Body of pancreas (tissue), 4 donors: ENCODE measurements around the gene SORCS1. TPM values are rescaled to one million over a fixed set of nuclear protein-coding genes. Genes with fewer than 3 reads are reported as not detected.

Experiments
- ATAC-seq: fragments of 150-250 bp; one replicate; pipeline ENCODE4 v1.9.1; 2016
- DNase-seq, 4 donors: peaks; one replicate each; pipeline ENCODE4 v3.0.0-alpha.2; 2019
- H3K27ac ChIP-seq, 4 donors: fragments of 200-600 bp; sonication (generic); 1 replicate in 3 of 4; 2 replicates in 1 of 4; pipeline versions ENCODE4 v1.5.1 to v1.6.1; 2016 to 2019; ENCODE audit warnings: mild to moderate bottlenecking in 1 of 4, mixed read lengths in 1 of 4, moderate library complexity in 1 of 4
- H3K27me3 ChIP-seq, 2 donors: fragments of 200-600 bp; sonication (generic); one replicate each; pipeline ENCODE4 v1.6.0; 2016; ENCODE audit warnings: mild to moderate bottlenecking in 1 of 2
- H3K36me3 ChIP-seq, 2 donors: fragments of 200-600 bp; sonication (generic); replicated peaks in 1 of 2; 2 replicates each; pipeline ENCODE4 v1.5.1; 2016; ENCODE audit warnings: low read depth in 2 of 2; ENCODE audit not compliant: insufficient read depth in 1 of 2
- H3K4me1 ChIP-seq: fragments of 200-600 bp; sonication (generic); one replicate; pipeline ENCODE4 v1.6.0; 2016
- H3K4me3 ChIP-seq, 2 donors: fragments of 200-600 bp; sonication (generic); 1 replicate in 1 of 2; 2 replicates in 1 of 2; pipeline ENCODE4 v1.5.1; 2016 to 2019
- H3K9me3 ChIP-seq, 3 donors: fragments of 200-600 bp; sonication (generic); 1 replicate in 2 of 3; 2 replicates in 1 of 3; pipeline ENCODE4 v1.5.1; 2016
- CTCF ChIP-seq, 7 experiments: fragments of 450-650 bp in 4 of 7; fragments of 200-600 bp in 3 of 7; sonication (generic) in 3 of 7; IDR thresholded peaks; one replicate each; pipeline ENCODE4 v1.5.1; 2016 to 2019; ENCODE audit warnings: antibody characterized with exemption in 7 of 7
- POLR2A ChIP-seq, 3 donors: fragments of 450-650 bp; IDR thresholded peaks; one replicate each; pipeline ENCODE4 v1.6.1; 2016; ENCODE audit warnings: antibody characterized with exemption in 3 of 3, mild to moderate bottlenecking in 2 of 3
- WGBS, 2 donors: methylation state at CpG; one replicate each; pipeline ENCODE4 v1.1.5; 2017; 5-methylcytosine and 5-hydroxymethylcytosine counted together
- intact Hi-C: fragments of 100-400 bp; cut with DNase I; formaldehyde crosslinking; loops from one replicate; pipeline ENCODE4 v1.15.1; 2023
- total RNA-seq, 2 donors: library from RNA; depleted of rRNA; stranded (reverse); fragments of >200 nt; gene quantifications; one replicate each; pipeline ENCODE4 v1.1.0, GENCODE V29; 2016

SORCS1 gene
- total RNA-seq, 2 donors from 2014 or later = 1.3 to 6.0 TPM

GRCh38 chr10:107072786-107073185 lies 91.7 kb downstream of the SORCS1 start:
- intact Hi-C loops = no loop called here
- Histone ChIP-seq H3K4me3 (no peak overlapping the region), H3K9me3 (no peaks in the 10 kb centered on the region), H3K36me3 (no peaks in the 10 kb centered on the region), H3K27ac (peak overlapping the region in 1 of 4 donors; percentile 5), H3K27me3 (no peaks in the 10 kb centered on the region), H3K4me1 (no peaks in the 10 kb centered on the region)
- DNase-seq (peak in 1 of 4 donors; percentile 15), ATAC-seq (peak; percentile 55)
- TF ChIP-seq POLR2A (IDR thresholded peaks at IDR 0.05) = no peak
- TF ChIP-seq CTCF (IDR thresholded peaks at IDR 0.05) = no peak
- 19 to 20% methylated on average over 5 of the region's 5 CpGs for WGBS, 2 donors

GRCh38 chr10:107072028-107072427 lies 92.5 kb downstream of the SORCS1 start:
- no peak for DNase-seq
- Histone ChIP-seq H3K36me3 (no peaks in the 10 kb centered on the region), H3K9me3 (no peaks in the 10 kb centered on the region), H3K27ac (peak overlapping the region in 1 of 4 donors; percentile 5), H3K4me1 (no peaks in the 10 kb centered on the region), H3K27me3 (no peaks in the 10 kb centered on the region), H3K4me3 (no peak overlapping the region)
- intact Hi-C loops = no loop called here
- WGBS, 2 donors = 46 to 76% methylated on average over 3 of the region's 3 CpGs
- TF ChIP-seq POLR2A (IDR thresholded peaks at IDR 0.05) = no peak
- TF ChIP-seq CTCF (IDR thresholded peaks at IDR 0.05) = no peak
- no peak for ATAC-seq

GRCh38 chr10:107071301-107071700 lies 93.2 kb downstream of the SORCS1 start:
- Histone ChIP-seq H3K36me3 (no peaks in the 10 kb centered on the region), H3K27ac (peak overlapping the region in 1 of 4 donors; percentile 32), H3K27me3 (no peaks in the 10 kb centered on the region), H3K9me3 (no peaks in the 10 kb centered on the region), H3K4me3 (no peak overlapping the region), H3K4me1 (no peaks in the 10 kb centered on the region)
- no peak for ATAC-seq
- 69 to 74% methylated on average over 4 of the region's 4 CpGs for WGBS, 2 donors
- DNase-seq = no peak
- TF ChIP-seq CTCF (IDR thresholded peaks at IDR 0.05) (no peak), POLR2A (IDR thresholded peaks at IDR 0.05) (no peak)
- intact Hi-C loops = no loop called here

GRCh38 chr10:107067843-107068242 lies 96.7 kb downstream of the SORCS1 start:
- intact Hi-C loops = no loop called here
- Histone ChIP-seq H3K36me3 (no peaks in the 10 kb centered on the region), H3K4me1 (no peaks in the 10 kb centered on the region), H3K27ac (no peak overlapping the region), H3K4me3 (no peak overlapping the region), H3K9me3 (no peaks in the 10 kb centered on the region), H3K27me3 (no peaks in the 10 kb centered on the region)
- DNase-seq = no peak
- TF ChIP-seq CTCF (IDR thresholded peaks at IDR 0.05) = no peak
- no peak for TF ChIP-seq POLR2A (IDR thresholded peaks at IDR 0.05)
- WGBS, 2 donors = 20 to 25% methylated on average over 4 of the region's 4 CpGs
- no peak for ATAC-seq

GRCh38 chr10:107064075-107064474 lies 100.4 kb downstream of the SORCS1 start:
- no peak overlapping the region for H3K27ac ChIP-seq
- intact Hi-C loops = no loop called here
- no peaks in the 10 kb centered on the region for H3K4me1 ChIP-seq
- H3K27me3 ChIP-seq = no peaks in the 10 kb centered on the region
- H3K36me3 ChIP-seq = no peaks in the 10 kb centered on the region
- H3K4me3 ChIP-seq = no peak overlapping the region
- no peak for TF ChIP-seq POLR2A (IDR thresholded peaks at IDR 0.05)
- TF ChIP-seq CTCF (IDR thresholded peaks at IDR 0.05) = no peak
- WGBS, 2 donors = 61 to 70% methylated on average over 5 of the region's 5 CpGs
- ATAC-seq = no peak
- DNase-seq = no peak
- no peaks in the 10 kb centered on the region for H3K9me3 ChIP-seq
